Neural cell (in vitro differentiated cells): ENCODE measurements around the gene COBLL1. TPM values are rescaled to one million over a fixed set of nuclear protein-coding genes. Genes with fewer than 3 reads are reported as not detected.

ENCODE experiments used
- H2AFZ ChIP-seq: fragments of 200-600, 300-800 bp; sonication (generic), shearing (Covaris generic); 2 replicates; pipeline ENCODE4 v1.6.0; 2014; ENCODE audit warnings: low read depth, mild to moderate bottlenecking, antibody characterized with exemption, low read length, moderate library complexity
- H3F3A ChIP-seq: fragments of 200-600 bp; shearing (Covaris generic); 2 replicates; pipeline ENCODE4 v1.6.1; 2016; ENCODE audit warnings: mild to moderate bottlenecking, moderate library complexity, mixed read lengths, antibody characterized with exemption, low read length; ENCODE audit not compliant: insufficient read depth, poor library complexity, severe bottlenecking
- H3K27ac ChIP-seq: fragments of 200-600, 300-800 bp; sonication (generic), shearing (Covaris generic); 2 replicates; pipeline ENCODE4 v1.5.1; 2014; ENCODE audit warnings: mild to moderate bottlenecking, low read length, moderate library complexity
- H3K27me3 ChIP-seq: fragments of 300-800, 200-600 bp; sonication (generic), shearing (Covaris generic); 2 replicates; pipeline ENCODE4 v1.6.0; 2014; ENCODE audit warnings: mild to moderate bottlenecking, low read depth, low read length, moderate library complexity; ENCODE audit not compliant: insufficient read depth
- H3K36me3 ChIP-seq: fragments of 300-800, 200-600 bp; sonication (generic), shearing (Covaris generic); 2 replicates; pipeline ENCODE4 v1.5.1; 2014; ENCODE audit warnings: mild to moderate bottlenecking, antibody characterized with exemption, low read length, moderate library complexity; ENCODE audit not compliant: insufficient read depth
- H3K4me2 ChIP-seq: fragments of 300-800, 200-600 bp; sonication (generic), shearing (Covaris generic); 2 replicates; pipeline ENCODE4 v1.6.0; 2014; ENCODE audit warnings: mild to moderate bottlenecking, low read length
- H3K4me3 ChIP-seq: fragments of 300-800, 200-600 bp; sonication (generic), shearing (Covaris generic); 2 replicates; pipeline ENCODE4 v1.5.1; 2014; ENCODE audit warnings: mild to moderate bottlenecking, low read length, moderate library complexity
- H3K79me2 ChIP-seq: fragments of 200-600 bp; shearing (Covaris generic); replicated peaks from 2 replicates; pipeline ENCODE4 v1.6.0; 2014; ENCODE audit warnings: mild to moderate bottlenecking, low read length, moderate library complexity; ENCODE audit not compliant: insufficient read depth
- H3K9ac ChIP-seq: fragments of 300-800, 200-600 bp; sonication (generic), shearing (Covaris generic); 2 replicates; pipeline ENCODE4 v1.6.1; 2016; ENCODE audit warnings: mild to moderate bottlenecking, low read length, mixed read lengths
- H3K9me2 ChIP-seq: fragments of 200-600 bp; shearing (Covaris generic); 2 replicates; pipeline ENCODE4 v1.6.1; 2016; ENCODE audit warnings: mild to moderate bottlenecking, low read length, mixed read lengths; ENCODE audit not compliant: insufficient read depth
- H3K9me3 ChIP-seq: fragments of 200-600, 300-800 bp; sonication (generic), shearing (Covaris generic); 2 replicates; pipeline ENCODE4 v1.6.1; 2016; ENCODE audit warnings: mild to moderate bottlenecking, mixed run types, low read length, moderate library complexity, mixed read lengths
- H4K20me1 ChIP-seq: fragments of 200-600 bp; shearing (Covaris generic); 2 replicates; pipeline ENCODE4 v1.6.1; 2016; ENCODE audit warnings: mild to moderate bottlenecking, mixed run types; ENCODE audit not compliant: insufficient read depth
- EP300 ChIP-seq: fragments of 450-650 bp; conservative IDR thresholded peaks from 2 replicates; pipeline ENCODE4 v1.6.1; 2014; ENCODE audit warnings: antibody characterized with exemption, mild to moderate bottlenecking, moderate library complexity; ENCODE audit not compliant: poor library complexity, severe bottlenecking
- EZH2 ChIP-seq: fragments of 200-600, 300-800 bp; shearing (Covaris generic), sonication (generic); IDR thresholded peaks from 2 replicates; pipeline ENCODE4 v1.6.1; 2014; ENCODE audit warnings: antibody characterized with exemption, low read length, borderline replicate concordance, mild to moderate bottlenecking; ENCODE audit not compliant: insufficient read depth, poor library complexity, severe bottlenecking
- MXI1 ChIP-seq: fragments of 450-650 bp; conservative IDR thresholded peaks from 2 replicates; pipeline ENCODE4 v1.6.1; 2014; ENCODE audit warnings: antibody characterized with exemption, mild to moderate bottlenecking; ENCODE audit not compliant: poor library complexity, severe bottlenecking
- POLR2AphosphoS5 ChIP-seq: IDR thresholded peaks from 2 replicates; pipeline ENCODE4 v1.6.1; 2012
- RAD21 ChIP-seq: fragments of 450-650 bp; conservative IDR thresholded peaks from 2 replicates; pipeline ENCODE4 v1.6.1; 2014; ENCODE audit warnings: antibody characterized with exemption, mild to moderate bottlenecking, moderate library complexity
- SMC3 ChIP-seq: fragments of 450-650 bp; conservative IDR thresholded peaks from 2 replicates; pipeline ENCODE4 v1.6.1; 2014; ENCODE audit warnings: antibody characterized with exemption, mild to moderate bottlenecking, moderate library complexity; ENCODE audit not compliant: poor library complexity
- TAF1 ChIP-seq: IDR thresholded peaks from 2 replicates; pipeline ENCODE4 v1.6.1; 2012; ENCODE audit warnings: low read depth
- polyA plus RNA-seq: library from polyadenylated mRNA; depleted of rRNA; stranded (reverse); fragments of >200 nt; gene quantifications from 2 replicates; pipeline ENCODE4 v1.2.3, GENCODE V29; 2014
- TF ChIP-seq, protein P1 (sequence below): IDR thresholded peaks from 2 replicates; pipeline ENCODE4 v1.6.1; 2012; ENCODE audit warnings: borderline replicate concordance
- TF ChIP-seq, protein P2 (sequence below): fragments of 450-650 bp; IDR thresholded peaks from 2 replicates; pipeline ENCODE4 v1.5.1; 2014; ENCODE audit warnings: antibody characterized with exemption, mild to moderate bottlenecking, moderate library complexity; ENCODE audit not compliant: poor library complexity, severe bottlenecking

Gene COBLL1
- polyA plus RNA-seq, 1 donor from 2014 or later, result 0.11 TPM

DNA sequence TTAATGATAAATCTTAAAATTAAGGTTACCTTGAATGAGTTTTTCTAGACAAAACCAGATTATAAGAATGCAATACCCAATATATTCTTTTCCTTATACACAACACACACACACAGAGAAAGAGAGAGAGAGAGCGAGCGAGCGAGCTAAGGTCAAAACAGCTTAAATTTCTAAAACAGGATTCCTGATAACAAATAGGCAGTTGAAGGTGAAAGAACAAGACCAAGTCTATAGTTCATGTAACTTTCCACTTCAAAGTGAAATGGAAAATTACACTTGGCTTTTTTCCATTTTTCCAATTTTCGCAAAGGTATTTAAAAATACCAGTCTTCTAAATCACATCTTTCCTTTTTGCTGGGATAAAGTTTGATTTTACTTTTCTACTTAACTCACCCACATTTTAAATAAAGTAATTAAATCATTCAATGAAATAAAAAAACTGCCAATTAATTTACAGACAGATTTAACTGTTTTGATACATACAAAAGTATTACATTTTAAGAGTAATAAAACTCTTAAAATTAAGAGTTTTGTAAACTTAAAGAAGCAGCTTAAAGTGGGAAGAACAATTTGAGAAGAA, 98.8 kb downstream of the COBLL1 start:
- H3K9me3 ChIP-seq, result no peaks in the 10 kb centered on the region
- no peak for TF ChIP-seq POLR2AphosphoS5
- TF ChIP-seq, protein P1, sequence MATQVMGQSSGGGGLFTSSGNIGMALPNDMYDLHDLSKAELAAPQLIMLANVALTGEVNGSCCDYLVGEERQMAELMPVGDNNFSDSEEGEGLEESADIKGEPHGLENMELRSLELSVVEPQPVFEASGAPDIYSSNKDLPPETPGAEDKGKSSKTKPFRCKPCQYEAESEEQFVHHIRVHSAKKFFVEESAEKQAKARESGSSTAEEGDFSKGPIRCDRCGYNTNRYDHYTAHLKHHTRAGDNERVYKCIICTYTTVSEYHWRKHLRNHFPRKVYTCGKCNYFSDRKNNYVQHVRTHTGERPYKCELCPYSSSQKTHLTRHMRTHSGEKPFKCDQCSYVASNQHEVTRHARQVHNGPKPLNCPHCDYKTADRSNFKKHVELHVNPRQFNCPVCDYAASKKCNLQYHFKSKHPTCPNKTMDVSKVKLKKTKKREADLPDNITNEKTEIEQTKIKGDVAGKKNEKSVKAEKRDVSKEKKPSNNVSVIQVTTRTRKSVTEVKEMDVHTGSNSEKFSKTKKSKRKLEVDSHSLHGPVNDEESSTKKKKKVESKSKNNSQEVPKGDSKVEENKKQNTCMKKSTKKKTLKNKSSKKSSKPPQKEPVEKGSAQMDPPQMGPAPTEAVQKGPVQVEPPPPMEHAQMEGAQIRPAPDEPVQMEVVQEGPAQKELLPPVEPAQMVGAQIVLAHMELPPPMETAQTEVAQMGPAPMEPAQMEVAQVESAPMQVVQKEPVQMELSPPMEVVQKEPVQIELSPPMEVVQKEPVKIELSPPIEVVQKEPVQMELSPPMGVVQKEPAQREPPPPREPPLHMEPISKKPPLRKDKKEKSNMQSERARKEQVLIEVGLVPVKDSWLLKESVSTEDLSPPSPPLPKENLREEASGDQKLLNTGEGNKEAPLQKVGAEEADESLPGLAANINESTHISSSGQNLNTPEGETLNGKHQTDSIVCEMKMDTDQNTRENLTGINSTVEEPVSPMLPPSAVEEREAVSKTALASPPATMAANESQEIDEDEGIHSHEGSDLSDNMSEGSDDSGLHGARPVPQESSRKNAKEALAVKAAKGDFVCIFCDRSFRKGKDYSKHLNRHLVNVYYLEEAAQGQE, result no peak
- TF ChIP-seq EZH2, result no peak
- TF ChIP-seq SMC3, result no peak
- no peak for TF ChIP-seq EP300
- TF ChIP-seq RAD21, result no peak
- TF ChIP-seq, protein P2, sequence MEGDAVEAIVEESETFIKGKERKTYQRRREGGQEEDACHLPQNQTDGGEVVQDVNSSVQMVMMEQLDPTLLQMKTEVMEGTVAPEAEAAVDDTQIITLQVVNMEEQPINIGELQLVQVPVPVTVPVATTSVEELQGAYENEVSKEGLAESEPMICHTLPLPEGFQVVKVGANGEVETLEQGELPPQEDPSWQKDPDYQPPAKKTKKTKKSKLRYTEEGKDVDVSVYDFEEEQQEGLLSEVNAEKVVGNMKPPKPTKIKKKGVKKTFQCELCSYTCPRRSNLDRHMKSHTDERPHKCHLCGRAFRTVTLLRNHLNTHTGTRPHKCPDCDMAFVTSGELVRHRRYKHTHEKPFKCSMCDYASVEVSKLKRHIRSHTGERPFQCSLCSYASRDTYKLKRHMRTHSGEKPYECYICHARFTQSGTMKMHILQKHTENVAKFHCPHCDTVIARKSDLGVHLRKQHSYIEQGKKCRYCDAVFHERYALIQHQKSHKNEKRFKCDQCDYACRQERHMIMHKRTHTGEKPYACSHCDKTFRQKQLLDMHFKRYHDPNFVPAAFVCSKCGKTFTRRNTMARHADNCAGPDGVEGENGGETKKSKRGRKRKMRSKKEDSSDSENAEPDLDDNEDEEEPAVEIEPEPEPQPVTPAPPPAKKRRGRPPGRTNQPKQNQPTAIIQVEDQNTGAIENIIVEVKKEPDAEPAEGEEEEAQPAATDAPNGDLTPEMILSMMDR, result no peak
- no peak for TF ChIP-seq MXI1
- no peak for TF ChIP-seq TAF1
- no peaks in the 10 kb centered on the region for H3K36me3 ChIP-seq
- no peak overlapping the region for H3K9ac ChIP-seq
- no peaks in the 10 kb centered on the region for H3F3A ChIP-seq
- H3K4me2 ChIP-seq, result no peak overlapping the region
- no peaks in the 10 kb centered on the region for H4K20me1 ChIP-seq
- H3K79me2 ChIP-seq, result no peaks in the 10 kb centered on the region
- H3K27me3 ChIP-seq, result no peaks in the 10 kb centered on the region
- H3K27ac ChIP-seq, result no peak overlapping the region
- H2AFZ ChIP-seq, result no peak overlapping the region
- H3K9me2 ChIP-seq, result no peaks in the 10 kb centered on the region
- no peak overlapping the region for H3K4me3 ChIP-seq

DNA sequence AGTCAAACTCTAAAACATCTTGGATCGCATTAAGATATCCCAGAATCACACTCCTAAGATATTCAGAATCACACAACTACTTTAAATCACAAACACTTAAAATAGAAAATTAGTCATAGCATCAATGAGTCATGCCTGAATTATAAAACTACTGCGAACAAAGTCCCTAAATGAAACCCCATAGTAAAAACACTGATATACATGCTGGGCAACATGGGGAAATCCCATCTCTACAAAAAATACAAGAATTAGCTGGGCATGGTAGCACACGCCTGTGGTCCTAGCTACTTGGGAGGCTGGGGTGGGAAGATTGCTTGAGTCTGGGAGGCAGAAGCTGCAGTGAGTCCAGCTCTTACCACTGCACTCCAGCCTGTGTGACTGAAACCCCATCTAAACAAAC, 101.7 kb downstream of the COBLL1 start:
- Histone ChIP-seq H3K27ac (no peak overlapping the region), H3K9ac (no peak overlapping the region)

More for the DNA sequence above, 101.7 kb downstream of the COBLL1 start:
- no peaks in the 10 kb centered on the region for H3K36me3 ChIP-seq
- no peak for TF ChIP-seq RAD21
- no peak for TF ChIP-seq TAF1
- TF ChIP-seq, protein P1, result no peak
- TF ChIP-seq EZH2, result no peak
- no peak for TF ChIP-seq MXI1
- TF ChIP-seq EP300, result no peak
- no peak for TF ChIP-seq SMC3
- no peak for TF ChIP-seq POLR2AphosphoS5
- TF ChIP-seq, protein P2, result no peak
- H3K9me2 ChIP-seq, result no peaks in the 10 kb centered on the region
- H3K4me2 ChIP-seq, result no peak overlapping the region
- H4K20me1 ChIP-seq, result no peaks in the 10 kb centered on the region
- H3K27me3 ChIP-seq, result no peaks in the 10 kb centered on the region
- no peaks in the 10 kb centered on the region for H3K79me2 ChIP-seq
- H3K9me3 ChIP-seq, result no peaks in the 10 kb centered on the region
- H3K4me3 ChIP-seq, result no peak overlapping the region
- H3F3A ChIP-seq, result no peaks in the 10 kb centered on the region
- no peak overlapping the region for H2AFZ ChIP-seq
